Dendritic cell treated with granulocyte-macrophage colony-stimulating factor and Interleukin-4, amounts not matched to agents 40 ng/mL and 50 ng/mL, for 4 days (primary cell): ENCODE results near the gene DVL2.
A peak's percentile ranks its signal among the peaks of the same experiment; 100 is the strongest.
"Not testable (repeated sequence)": the region's sequence is repeated elsewhere in the genome, so short reads cannot be mapped to it uniquely, and the experiment has no call there.

Source experiments
- H3K27ac Mint-ChIP-seq: one replicate; pipeline ENCODE4 v1.8.0; 2022; ENCODE audit warnings: mild to moderate bottlenecking, mixed read lengths
- H3K27me3 Mint-ChIP-seq: one replicate; pipeline ENCODE4 v1.8.0; 2022; ENCODE audit warnings: mild to moderate bottlenecking, mixed read lengths
- H3K36me3 Mint-ChIP-seq: one replicate; pipeline ENCODE4 v1.8.0; 2022; ENCODE audit warnings: low read depth, mixed read lengths
- H3K4me1 Mint-ChIP-seq: one replicate; pipeline ENCODE4 v1.8.0; 2022; ENCODE audit warnings: low read depth, mixed read lengths
- H3K4me3 Mint-ChIP-seq: one replicate; pipeline ENCODE4 v1.8.0; 2022; ENCODE audit warnings: mild to moderate bottlenecking, moderate library complexity, mixed read lengths
- H3K9me3 Mint-ChIP-seq: one replicate; pipeline ENCODE4 v1.8.0; 2022; ENCODE audit warnings: mixed read lengths
- intact Hi-C: fragments of 100-400 bp; cut with micrococcal nuclease; formaldehyde crosslinking; loops from one replicate; pipeline ENCODE4 v1.15.0; 2022

Gene DVL2

GRCh38 chr17:7249830-7250229, 15.5 kb upstream of the DVL2 start:
- Mint-ChIP-seq H3K27me3 (no peaks in the 10 kb centered on the region), H3K4me3 (peak overlapping the region; percentile 96), H3K27ac (peak overlapping the region; percentile 100), H3K4me1 (peaks cover 59% of the 10 kb centered on the region), H3K36me3 (peaks cover 80% of the 10 kb centered on the region), H3K9me3 (no peaks in the 10 kb centered on the region)
- intact Hi-C loops = loop anchor here (5.0 kb wide), 2 partner anchors 33 to 57 kb away; partner anchors contain the start of genes ACADVL, DLG4 and EIF5A

DNA sequence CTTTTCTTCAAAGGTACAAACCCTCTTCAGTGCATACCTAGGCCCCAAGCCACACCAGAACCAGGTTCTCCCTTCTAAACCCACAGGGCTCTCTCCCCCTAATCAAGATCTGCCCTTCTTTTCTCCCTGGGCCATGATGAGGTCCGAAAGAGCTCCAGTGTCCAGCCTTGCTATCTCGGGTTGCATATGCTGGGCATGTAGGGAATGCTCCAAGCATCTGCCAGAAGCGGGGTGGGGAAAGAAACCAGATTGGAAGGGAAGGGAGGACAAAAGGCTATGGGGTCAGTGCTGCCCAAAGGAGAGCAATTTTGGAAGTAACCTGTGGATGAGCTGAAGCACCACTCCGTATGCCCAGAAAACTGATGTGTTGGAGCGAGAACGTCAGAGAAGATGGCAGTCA, 14.9 kb upstream of the DVL2 start:
- peaks cover 61% of the 10 kb centered on the region for H3K4me1 Mint-ChIP-seq
- H3K27me3 Mint-ChIP-seq = no peaks in the 10 kb centered on the region
- H3K27ac Mint-ChIP-seq = peak overlapping the region; percentile 100
- H3K36me3 Mint-ChIP-seq = peaks cover 80% of the 10 kb centered on the region
- no peaks in the 10 kb centered on the region for H3K9me3 Mint-ChIP-seq
- H3K4me3 Mint-ChIP-seq = peak overlapping the region; percentile 96
- intact Hi-C loops = no loop called here

- peaks cover 80% of the 10 kb centered on the region for H3K36me3 Mint-ChIP-seq
- H3K27ac Mint-ChIP-seq = peak overlapping the region; percentile 100
- no peaks in the 10 kb centered on the region for H3K9me3 Mint-ChIP-seq
- H3K4me1 Mint-ChIP-seq = peaks cover 65% of the 10 kb centered on the region
- H3K4me3 Mint-ChIP-seq = no peak overlapping the region
- intact Hi-C loops = no loop called here
- no peaks in the 10 kb centered on the region for H3K27me3 Mint-ChIP-seq
These were observed 14.5 kb upstream of the DVL2 start for GRCh38 chr17:7248796-7249195.

- intact Hi-C loops = no loop called here
- peaks cover 81% of the 10 kb centered on the region for H3K36me3 Mint-ChIP-seq
- H3K4me3 Mint-ChIP-seq = no peak overlapping the region
These were observed 12.5 kb upstream of the DVL2 start for GRCh38 chr17:7246779-7247178.

GRCh38 chr17:7243838-7244237, 9.5 kb upstream of the DVL2 start:
- H3K27me3 Mint-ChIP-seq, H3K9me3 Mint-ChIP-seq: not testable (repeated sequence)
- H3K27ac Mint-ChIP-seq = peak overlapping the region; percentile 98
- H3K4me3 Mint-ChIP-seq = peak overlapping the region; percentile 98
- H3K36me3 Mint-ChIP-seq = peaks cover 87% of the 10 kb centered on the region
- intact Hi-C loops = loop anchor here (5.0 kb wide), 1 partner anchor 38 kb away; the partner anchor contains the start of gene SLC2A4
- peaks cover 54% of the 10 kb centered on the region for H3K4me1 Mint-ChIP-seq

More at GRCh38 chr17:7246779-7247178, 12.5 kb upstream of the DVL2 start:
- no peaks in the 10 kb centered on the region for H3K9me3 Mint-ChIP-seq
- H3K27ac Mint-ChIP-seq = no peak overlapping the region
- peaks cover 57% of the 10 kb centered on the region for H3K4me1 Mint-ChIP-seq
- H3K27me3 Mint-ChIP-seq = no peaks in the 10 kb centered on the region

DNA sequence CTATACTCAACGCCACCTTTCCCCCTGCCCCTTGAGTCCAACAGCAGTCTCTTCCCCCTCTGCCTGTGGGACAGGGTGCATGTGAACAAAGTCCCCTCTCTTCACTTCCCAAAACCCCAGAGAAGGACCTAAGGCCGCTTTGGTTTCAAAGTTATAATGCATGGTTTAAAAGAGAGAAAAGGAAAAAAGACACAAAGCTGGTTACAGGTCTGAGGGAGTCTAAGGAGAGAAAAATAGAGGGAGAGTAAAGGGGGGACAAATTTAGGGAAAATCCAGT, 9.1 kb upstream of the DVL2 start:
- Mint-ChIP-seq H3K4me3 (peak overlapping the region; percentile 98), H3K36me3 (peaks cover 87% of the 10 kb centered on the region), H3K4me1 (peaks cover 50% of the 10 kb centered on the region), H3K27ac (peak overlapping the region; percentile 98), H3K27me3 (no peaks in the 10 kb centered on the region), H3K9me3 (no peaks in the 10 kb centered on the region)
- intact Hi-C loops = loop anchor here (5.0 kb wide), 1 partner anchor 39 kb away; the partner anchor contains the start of gene SLC2A4

DNA sequence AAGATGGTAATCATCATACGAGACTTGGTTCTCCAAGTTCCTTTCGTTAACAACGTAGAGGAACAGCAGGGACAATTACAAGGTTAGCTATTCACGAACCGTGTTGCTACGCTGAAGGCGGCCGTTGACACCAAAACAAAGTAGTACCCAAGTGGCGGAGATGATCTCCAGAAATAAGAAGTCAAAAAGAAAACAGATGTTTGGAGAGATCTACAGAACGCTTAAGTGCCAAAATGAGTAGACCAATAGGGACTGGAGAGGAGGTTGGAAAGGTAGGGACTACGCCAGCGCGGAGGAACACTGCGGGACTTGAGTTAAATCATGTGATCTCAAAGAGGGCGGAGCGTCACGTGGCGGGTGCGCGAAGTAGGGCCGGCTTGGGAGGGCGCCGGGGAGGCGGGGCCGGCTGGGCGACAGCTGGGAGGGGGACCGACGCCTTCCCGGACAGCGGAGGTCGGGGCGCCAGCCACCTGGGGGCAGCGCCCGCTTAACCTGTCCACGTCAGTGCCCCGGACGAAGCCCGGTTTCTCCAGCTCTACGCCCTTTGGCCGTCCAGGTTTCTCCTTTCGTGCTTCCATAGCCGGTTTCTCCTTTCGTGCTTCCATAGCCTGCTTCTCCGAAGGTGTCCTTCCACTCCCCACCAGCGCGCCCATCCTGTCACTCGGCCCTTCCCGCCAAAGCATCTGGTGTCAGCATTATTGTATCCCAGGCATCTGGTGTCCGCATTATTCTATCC, 8.6 kb upstream of the DVL2 start:
- Mint-ChIP-seq H3K4me3 (peak overlapping the region; percentile 98), H3K36me3 (peaks cover 90% of the 10 kb centered on the region), H3K4me1 (peaks cover 48% of the 10 kb centered on the region), H3K27me3 (no peaks in the 10 kb centered on the region), H3K27ac (peak overlapping the region; percentile 98), H3K9me3 (no peaks in the 10 kb centered on the region)
- intact Hi-C loops = loop anchor here (1.0 to 5.0 kb wide), 2 partner anchors 9 to 39 kb away; partner anchors contain the start of genes ELP5 and SLC2A4

DNA sequence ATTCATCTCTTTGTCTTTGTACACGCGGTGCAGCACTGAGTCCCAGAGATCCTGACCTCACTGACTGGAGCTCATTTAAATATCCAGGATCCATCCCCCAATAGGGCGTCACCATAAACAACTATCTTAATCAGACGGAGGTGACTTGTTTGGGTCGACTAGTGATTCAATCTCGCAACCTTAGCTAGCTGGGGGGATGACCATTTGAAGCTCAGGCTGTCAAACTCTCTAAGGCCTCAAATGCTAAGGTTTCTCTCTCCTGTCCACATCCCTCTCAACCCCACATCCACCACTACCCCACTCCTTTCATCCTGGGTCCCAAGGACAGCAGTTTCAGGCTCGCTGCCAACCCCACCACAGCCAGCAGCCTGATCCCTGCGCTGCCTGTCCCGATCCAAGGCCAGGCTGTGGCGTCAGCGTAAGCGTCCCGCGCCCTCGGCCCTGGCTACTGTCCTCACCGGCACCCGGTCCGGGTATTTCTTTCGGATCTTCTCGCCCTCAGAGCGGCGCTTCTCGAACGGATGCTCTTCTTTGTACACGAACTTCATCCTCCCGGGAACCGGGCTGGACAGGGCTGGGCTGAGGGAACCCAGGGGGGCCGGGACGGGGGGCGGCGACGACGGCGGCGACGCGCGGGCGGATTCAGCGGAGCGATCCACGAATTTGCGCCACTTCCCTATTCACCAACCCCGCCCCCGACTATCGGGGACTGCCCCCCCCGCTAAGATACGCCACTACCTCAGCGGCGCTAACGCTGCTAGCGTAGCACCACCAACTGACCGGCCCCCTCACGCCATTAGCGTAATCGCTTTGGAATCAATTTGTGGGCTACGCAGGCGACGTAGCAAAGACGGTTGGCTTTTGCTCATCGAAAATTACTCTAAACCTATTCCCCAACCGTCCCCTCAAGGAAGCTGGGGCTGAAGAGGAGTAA, 7.7 kb upstream of the DVL2 start, which contains the start of gene GABARAP:
GABARAP (minus strand) TSS at position 667 of the 934 bp plus-strand sequence; CDS start at position 548, 119 bp downstream.
- intact Hi-C loops = loop anchor here (1.0 to 5.0 kb wide), 2 partner anchors 10 to 40 kb away; partner anchors contain the start of genes ELP5 and SLC2A4
- no peaks in the 10 kb centered on the region for H3K27me3 Mint-ChIP-seq
- H3K4me1 Mint-ChIP-seq = peaks cover 54% of the 10 kb centered on the region
- peaks cover 95% of the 10 kb centered on the region for H3K36me3 Mint-ChIP-seq
- H3K9me3 Mint-ChIP-seq = no peaks in the 10 kb centered on the region
- H3K27ac Mint-ChIP-seq = peak within 1 kb of the TSS; percentile 98
- H3K4me3 Mint-ChIP-seq = peak within 1 kb of the TSS; percentile 98

GRCh38 chr17:7241090-7241733, 6.9 kb upstream of the DVL2 start:
- Mint-ChIP-seq H3K36me3 (peaks cover 95% of the 10 kb centered on the region), H3K4me1 (peaks cover 54% of the 10 kb centered on the region), H3K27me3 (no peaks in the 10 kb centered on the region), H3K27ac (peak overlapping the region; percentile 98), H3K4me3 (peak overlapping the region; percentile 98), H3K9me3 (no peaks in the 10 kb centered on the region)
- intact Hi-C loops = loop anchor here (5.0 kb wide), 1 partner anchor 41 kb away; the partner anchor contains the start of gene SLC2A4

GRCh38 chr17:7240375-7240774, 6.1 kb upstream of the DVL2 start:
- peak overlapping the region; percentile 98 for H3K27ac Mint-ChIP-seq
- peak overlapping the region; percentile 98 for H3K4me3 Mint-ChIP-seq
- peaks cover 59% of the 10 kb centered on the region for H3K4me1 Mint-ChIP-seq
- H3K36me3 Mint-ChIP-seq = peaks cover 96% of the 10 kb centered on the region
- intact Hi-C loops = loop anchor here (5.0 kb wide), 1 partner anchor 42 kb away; the partner anchor contains the start of gene SLC2A4
- no peaks in the 10 kb centered on the region for H3K9me3 Mint-ChIP-seq
- H3K27me3 Mint-ChIP-seq = no peaks in the 10 kb centered on the region

- peak within 1 kb of the TSS; percentile 98 for H3K4me3 Mint-ChIP-seq
- intact Hi-C loops = loop anchor here (5.0 kb wide), 1 partner anchor 43 kb away; the partner anchor contains the start of gene SLC2A4
- no peaks in the 10 kb centered on the region for H3K9me3 Mint-ChIP-seq
- H3K27me3 Mint-ChIP-seq = no peaks in the 10 kb centered on the region
- peaks cover 63% of the 10 kb centered on the region for H3K4me1 Mint-ChIP-seq
- peaks cover 98% of the 10 kb centered on the region for H3K36me3 Mint-ChIP-seq
- H3K27ac Mint-ChIP-seq = peak within 1 kb of the TSS; percentile 98
These were observed 5.0 kb upstream of the DVL2 start, which contains the start of gene PHF23 for GRCh38 chr17:7239091-7240027. Gene PHF23, minus strand, starts transcription at chr17:7239457. Its CDS starts 178 bp downstream, at chr17:7239279.

DNA sequence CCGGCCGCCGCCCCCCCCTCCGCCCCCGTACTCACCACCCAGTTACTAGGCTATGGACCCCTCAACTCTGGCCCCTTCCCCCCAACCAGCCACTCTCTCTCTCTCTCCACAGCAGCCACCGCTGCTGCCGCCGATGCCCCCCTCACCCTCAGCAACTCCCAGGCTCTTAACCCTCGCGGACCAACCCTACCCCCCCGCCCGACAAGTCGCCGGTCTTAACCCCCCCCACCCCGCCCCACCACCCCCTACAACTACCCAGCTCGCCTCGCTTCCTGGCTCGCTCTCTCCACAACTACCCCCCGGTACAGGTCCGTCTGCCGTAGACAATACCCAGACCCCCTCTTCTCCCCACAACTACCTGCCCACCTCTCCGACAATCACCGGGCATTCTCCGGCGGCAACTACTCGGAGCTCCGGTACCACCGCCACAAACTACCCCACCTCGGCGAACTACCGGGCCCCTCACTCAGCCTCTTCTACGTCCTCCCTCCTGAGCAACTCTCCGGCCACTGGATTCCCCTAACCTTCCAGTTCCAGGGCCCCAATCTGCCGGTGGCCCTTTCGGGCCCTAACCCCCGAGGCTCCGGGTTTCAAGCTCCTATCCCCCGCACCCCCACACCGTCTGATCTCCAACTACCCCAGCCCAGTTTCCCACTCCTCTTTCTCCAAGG, 4.2 kb upstream of the DVL2 start:
- Mint-ChIP-seq H3K9me3 (no peaks in the 10 kb centered on the region), H3K4me3 (peak overlapping the region; percentile 98), H3K36me3 (peaks cover 98% of the 10 kb centered on the region), H3K27me3 (no peaks in the 10 kb centered on the region), H3K4me1 (peaks cover 60% of the 10 kb centered on the region), H3K27ac (peak overlapping the region; percentile 98)
- intact Hi-C loops = no loop called here
